D721Med (cell line): ENCODE results near the gene DLGAP1.

Source experiments
- DNase-seq: peaks from one replicate; pipeline ENCODE4 v3.0.0; 2011; ENCODE audit warnings: low spot score; ENCODE audit not compliant: insufficient read length
- FAIRE-seq: peaks from 2 replicates; lab custom pipeline; 2011; peaks lifted over from hg19 to GRCh38; lab: Jason Lieb, UNC
- TF ChIP-seq, protein P1 (sequence below): IDR thresholded peaks from 2 replicates; pipeline ENCODE4 v1.5.1; 2012; ENCODE audit warnings: mild to moderate bottlenecking, control low read depth; ENCODE audit not compliant: insufficient read depth; ENCODE audit errors: missing control alignments

The DLGAP1 gene

DNA sequence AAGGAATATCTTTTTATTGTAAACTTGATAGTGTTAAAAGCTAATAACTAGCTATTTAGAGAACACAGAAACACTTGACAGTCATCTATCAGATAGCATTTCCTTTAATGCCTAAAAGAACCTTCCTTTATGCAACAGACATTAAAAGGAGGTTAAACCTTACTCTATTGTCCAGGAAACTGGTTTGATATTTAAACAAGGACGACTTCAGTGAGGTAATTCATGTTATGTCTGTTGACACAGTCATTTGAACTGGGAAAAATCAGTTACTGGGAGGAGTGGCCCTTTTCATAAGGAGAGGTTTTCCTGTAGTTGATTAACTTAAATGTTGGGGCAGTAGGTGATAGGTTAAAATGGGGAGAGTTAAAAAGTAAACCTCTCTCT lies 998.4 kb downstream of the DLGAP1 start:
- DNase-seq = no peak
- FAIRE-seq = peak; percentile 63
- TF ChIP-seq, protein P1, sequence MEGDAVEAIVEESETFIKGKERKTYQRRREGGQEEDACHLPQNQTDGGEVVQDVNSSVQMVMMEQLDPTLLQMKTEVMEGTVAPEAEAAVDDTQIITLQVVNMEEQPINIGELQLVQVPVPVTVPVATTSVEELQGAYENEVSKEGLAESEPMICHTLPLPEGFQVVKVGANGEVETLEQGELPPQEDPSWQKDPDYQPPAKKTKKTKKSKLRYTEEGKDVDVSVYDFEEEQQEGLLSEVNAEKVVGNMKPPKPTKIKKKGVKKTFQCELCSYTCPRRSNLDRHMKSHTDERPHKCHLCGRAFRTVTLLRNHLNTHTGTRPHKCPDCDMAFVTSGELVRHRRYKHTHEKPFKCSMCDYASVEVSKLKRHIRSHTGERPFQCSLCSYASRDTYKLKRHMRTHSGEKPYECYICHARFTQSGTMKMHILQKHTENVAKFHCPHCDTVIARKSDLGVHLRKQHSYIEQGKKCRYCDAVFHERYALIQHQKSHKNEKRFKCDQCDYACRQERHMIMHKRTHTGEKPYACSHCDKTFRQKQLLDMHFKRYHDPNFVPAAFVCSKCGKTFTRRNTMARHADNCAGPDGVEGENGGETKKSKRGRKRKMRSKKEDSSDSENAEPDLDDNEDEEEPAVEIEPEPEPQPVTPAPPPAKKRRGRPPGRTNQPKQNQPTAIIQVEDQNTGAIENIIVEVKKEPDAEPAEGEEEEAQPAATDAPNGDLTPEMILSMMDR = no peak

DNA sequence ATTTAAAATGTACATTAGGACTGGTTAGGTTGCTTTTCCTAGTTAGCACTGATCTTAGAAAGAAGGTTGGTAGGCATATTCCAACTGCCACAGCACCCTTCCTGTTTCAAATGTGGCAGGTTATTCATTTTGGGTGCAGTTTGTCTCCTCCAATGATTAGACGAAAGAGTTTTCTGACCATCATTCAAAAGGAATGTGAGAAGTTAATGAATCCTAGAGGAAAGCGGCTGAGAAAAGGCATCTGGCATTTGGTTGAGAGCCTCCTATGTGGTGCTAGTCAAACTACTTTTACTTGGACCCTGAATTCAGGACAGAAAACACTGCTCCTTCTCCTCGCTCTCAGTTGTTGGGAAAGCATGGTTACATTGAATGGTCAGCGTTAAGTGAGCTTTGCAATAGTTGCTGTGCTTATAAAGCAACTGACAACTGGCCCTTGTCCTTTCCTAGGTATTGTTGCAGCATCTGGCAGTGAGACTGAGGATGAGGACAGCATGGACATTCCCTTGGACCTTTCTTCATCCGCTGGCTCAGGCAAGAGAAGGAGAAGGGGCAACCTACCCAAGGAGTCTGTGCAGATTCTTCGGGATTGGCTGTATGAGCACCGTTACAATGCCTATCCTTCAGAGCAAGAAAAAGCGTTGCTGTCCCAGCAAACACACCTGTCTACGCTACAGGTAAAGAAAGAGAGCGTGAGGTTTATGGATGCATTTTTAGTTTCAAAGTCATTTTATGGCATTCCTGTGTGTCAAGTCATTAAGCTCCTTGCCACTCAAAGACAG lies 999.0 kb downstream of the DLGAP1 start:
- TF ChIP-seq, protein P1 = no peak
- FAIRE-seq (no peak), DNase-seq (no peak)

DNA sequence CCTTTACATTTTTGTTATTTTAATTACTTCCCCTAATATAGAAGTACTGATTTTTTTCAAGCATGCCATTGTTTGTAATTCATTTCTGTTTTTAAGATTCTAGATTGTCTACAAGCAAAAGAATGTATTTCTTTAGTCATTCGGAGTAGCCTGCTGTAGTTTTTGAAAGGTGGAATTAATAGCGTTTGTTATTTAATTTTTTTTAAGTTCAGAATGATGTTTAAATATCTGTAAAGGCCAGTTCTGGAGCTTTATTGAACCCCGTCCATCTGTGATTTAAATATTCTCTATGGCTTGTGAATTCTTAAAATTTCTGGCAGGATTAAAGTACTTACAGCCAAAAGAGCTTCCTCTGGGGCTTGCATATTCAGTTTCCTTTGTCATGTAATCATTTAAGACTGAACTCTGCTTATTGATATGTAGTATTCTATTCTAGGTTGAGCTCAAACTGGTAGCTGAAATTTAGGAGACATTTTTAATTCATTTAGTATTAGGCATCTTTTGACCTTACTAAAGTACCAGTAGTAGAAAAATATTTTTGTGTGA lies 999.9 kb downstream of the DLGAP1 start:
- no peak for FAIRE-seq
- TF ChIP-seq, protein P1 = no peak
- no peak for DNase-seq

DNA sequence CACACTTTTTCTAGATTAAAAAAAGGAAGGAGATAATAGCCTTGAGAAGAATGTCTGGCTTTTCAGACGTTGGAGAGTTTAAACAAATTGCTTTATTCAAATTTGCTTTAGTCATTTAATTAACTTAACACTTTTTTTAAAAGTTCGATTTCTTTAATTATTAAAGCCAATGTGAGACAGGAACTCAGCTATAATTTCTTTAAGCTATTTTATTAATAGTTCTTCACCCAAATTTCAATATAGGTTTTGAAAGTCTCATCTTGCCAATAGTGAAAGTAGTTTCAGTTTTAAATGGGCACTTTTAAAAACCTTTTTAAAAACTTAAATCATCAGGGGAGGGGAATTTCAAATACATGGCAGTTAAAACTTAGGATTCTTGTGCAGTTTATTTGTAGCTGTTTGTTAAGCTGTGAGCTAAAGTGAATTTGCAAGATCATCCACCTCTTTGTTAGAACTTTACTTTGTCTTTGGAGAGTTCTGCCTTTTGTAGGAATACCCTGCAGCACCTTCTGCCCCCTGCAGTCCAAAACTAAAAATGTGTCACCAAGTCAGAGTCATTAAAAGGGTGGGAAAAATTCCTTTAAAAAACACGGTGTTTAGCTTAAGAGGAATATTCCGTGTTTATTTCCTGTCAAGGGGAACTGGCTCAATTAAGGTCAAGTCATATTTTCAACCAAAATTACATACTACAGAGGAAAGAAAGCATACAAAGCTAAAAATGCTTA lies 1000.6 kb downstream of the DLGAP1 start:
- TF ChIP-seq, protein P1 = peak; percentile 75
- FAIRE-seq (peak; percentile 63), DNase-seq (no peak)

DNA sequence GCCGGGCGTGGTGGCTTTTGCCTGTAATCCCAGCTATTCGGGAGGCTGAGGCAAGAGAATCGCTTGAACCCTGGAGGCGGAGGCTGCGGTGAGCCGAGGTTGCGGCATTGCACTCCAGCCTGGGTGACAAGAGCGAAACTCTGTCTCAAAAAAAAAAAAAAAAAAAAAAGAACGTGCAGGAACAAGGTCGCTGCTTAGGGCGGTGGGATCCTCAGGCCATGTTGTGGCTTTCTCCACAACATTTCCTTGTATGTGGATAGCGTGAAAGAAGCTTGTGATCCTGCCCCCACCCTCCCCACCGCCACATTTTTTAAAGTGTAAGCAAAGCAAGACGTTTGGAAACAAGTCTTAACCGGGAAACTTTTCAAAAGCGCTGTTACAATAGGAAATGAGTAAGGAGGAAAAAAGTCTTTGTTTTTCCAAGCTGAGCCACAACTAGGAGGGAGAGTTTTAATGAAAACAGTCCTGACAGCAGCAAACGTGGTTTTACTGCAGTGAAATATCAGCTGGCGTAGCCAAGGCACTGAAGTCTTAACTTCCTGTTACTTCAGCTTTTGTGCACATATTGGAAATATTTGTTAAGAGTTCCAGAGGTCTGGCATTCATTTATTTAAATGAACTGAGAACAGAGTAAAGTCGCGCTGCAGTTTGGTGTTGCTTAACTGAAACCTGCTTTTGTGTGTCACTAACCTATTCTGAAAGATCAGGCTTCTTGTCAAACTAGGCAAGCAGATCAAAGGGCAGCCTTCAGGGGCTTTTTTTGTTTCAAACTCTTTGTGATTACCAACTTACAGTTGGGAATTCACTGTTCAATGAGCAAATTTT lies 1001.4 kb downstream of the DLGAP1 start:
- DNase-seq (no peak), FAIRE-seq (no peak)
- TF ChIP-seq, protein P1 = no peak

DNA sequence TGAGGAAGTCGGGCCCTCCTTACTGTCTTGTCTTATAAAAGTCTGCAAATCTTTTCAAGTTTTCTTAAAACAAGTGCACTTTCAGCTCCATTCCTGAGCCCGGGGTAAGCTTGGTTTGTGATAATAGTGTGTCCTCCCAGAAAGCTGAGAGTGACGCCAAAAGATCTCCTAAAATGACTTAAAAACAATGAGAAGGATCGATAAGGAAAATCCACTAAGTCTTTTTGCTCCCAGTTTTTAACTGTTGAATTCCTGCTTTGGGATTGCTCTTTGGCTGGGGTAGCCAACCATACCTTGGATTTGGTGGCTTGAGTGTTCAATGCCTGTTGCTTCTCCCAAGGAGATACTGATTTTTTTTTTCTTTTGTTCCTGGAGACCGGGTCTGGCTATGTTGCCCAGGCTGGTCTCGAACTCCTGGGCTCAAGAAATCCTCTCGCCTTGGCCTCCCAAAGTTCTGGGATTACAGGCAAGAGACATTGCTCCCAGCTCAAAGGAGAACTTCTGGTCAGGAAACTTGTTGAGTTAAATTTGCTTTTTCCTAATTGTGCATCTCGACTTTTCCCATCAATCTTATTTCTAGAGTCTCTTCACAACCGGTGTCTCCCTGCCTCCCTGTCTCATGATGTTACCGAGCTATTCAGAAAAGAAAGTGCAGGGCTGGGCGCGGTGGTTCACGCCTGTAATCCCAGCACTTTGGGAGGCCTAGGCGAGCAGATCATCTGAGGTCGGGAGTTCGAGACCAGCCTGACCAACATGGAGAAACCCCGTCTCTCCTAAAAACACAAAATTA lies 1002.2 kb downstream of the DLGAP1 start:
- FAIRE-seq = no peak

More for the DNA sequence above, 1002.2 kb downstream of the DLGAP1 start:
- TF ChIP-seq, protein P1 = no peak
- no peak for DNase-seq
